ENCODE measurements around the gene CCR5AS.

The CCR5AS gene

GRCh38 chr3:46406788-46407611 lies at the start of gene CCR5AS, which contains the start of gene CCRL2:
TSS of gene CCR5AS (minus strand) at chr3:46407066.
TSS of gene CCRL2 (plus strand) at chr3:46407259. CDS start at chr3:46408080, 821 bp downstream.
- Histone ChIP-seq H3K4me3 (no peak within 1 kb of the TSS), H2AFZ (no peak within 1 kb of the TSS), H3K36me3 (replicated peaks; ENCODE audit: insufficient read depth, low read depth) (no peaks in the 10 kb centered on the region), H3K9me3 (ENCODE audit: low read depth) (no peaks in the 10 kb centered on the region), H3K27ac (peak within 1 kb of the TSS; percentile 93), H3K79me2 (no peaks in the 10 kb centered on the region), H3K4me1 (ENCODE audit: insufficient read depth) (peaks cover 14% of the 10 kb centered on the region), H3K9me2 (replicated peaks; ENCODE audit: insufficient read depth) (no peaks in the 10 kb centered on the region), H3K27me3 (peaks cover 5% of the 10 kb centered on the region), H3K4me2 (peak within 1 kb of the TSS; percentile 61), H4K20me1 (ENCODE audit: insufficient read depth, poor library complexity, severe bottlenecking) (no peaks in the 10 kb centered on the region)
- no peak for TF ChIP-seq EZH2 (IDR thresholded peaks at IDR 0.05; ENCODE audit: borderline replicate concordance)
- no peak for TF ChIP-seq EZH2phosphoT487 (IDR thresholded peaks at IDR 0.05; ENCODE audit: low read depth, severe bottlenecking, unreplicated experiment)
- no peak for TF ChIP-seq CTCF (IDR thresholded peaks at IDR 0.05; ENCODE audit: poor library complexity)
- WGBS (ENCODE audit: low lambda C conversion rate, missing lambda C conversion rate) = 59% methylated on average over 20 of the region's 20 CpGs
- DNase-seq (ENCODE audit: low spot score) = peak; percentile 66

- Histone ChIP-seq H3K36me3 (replicated peaks; ENCODE audit: insufficient read depth, low read depth) (no peaks in the 10 kb centered on the region), H3K4me2 (no peak overlapping the region), H4K20me1 (ENCODE audit: insufficient read depth, poor library complexity, severe bottlenecking) (no peaks in the 10 kb centered on the region), H3K9me3 (ENCODE audit: low read depth) (no peaks in the 10 kb centered on the region), H3K27me3 (no peaks in the 10 kb centered on the region), H3K4me1 (ENCODE audit: insufficient read depth) (no peaks in the 10 kb centered on the region), H3K9me2 (replicated peaks; ENCODE audit: insufficient read depth) (no peaks in the 10 kb centered on the region), H3K4me3 (no peak overlapping the region), H3K27ac (no peak overlapping the region), H3K79me2 (no peaks in the 10 kb centered on the region), H2AFZ (no peak overlapping the region)
- no peak for DNase-seq (ENCODE audit: low spot score)
- TF ChIP-seq EZH2 (IDR thresholded peaks at IDR 0.05; ENCODE audit: borderline replicate concordance) = no peak
- no peak for TF ChIP-seq EZH2phosphoT487 (IDR thresholded peaks at IDR 0.05; ENCODE audit: low read depth, severe bottlenecking, unreplicated experiment)
- no peak for TF ChIP-seq CTCF (IDR thresholded peaks at IDR 0.05; ENCODE audit: poor library complexity)
- 96% methylated on average over 14 of the region's 14 CpGs for WGBS (ENCODE audit: low lambda C conversion rate, missing lambda C conversion rate)
These were observed 49.3 kb upstream of the CCR5AS start for GRCh38 chr3:46456118-46456517.

GRCh38 chr3:46455231-46456115 lies 48.6 kb upstream of the CCR5AS start:
- Histone ChIP-seq H3K9me2 (replicated peaks; ENCODE audit: insufficient read depth) (no peaks in the 10 kb centered on the region), H3K36me3 (replicated peaks; ENCODE audit: insufficient read depth, low read depth) (no peaks in the 10 kb centered on the region), H3K4me2 (no peak overlapping the region), H3K79me2 (no peaks in the 10 kb centered on the region), H3K9me3 (ENCODE audit: low read depth) (no peaks in the 10 kb centered on the region), H3K27ac (no peak overlapping the region), H3K27me3 (no peaks in the 10 kb centered on the region), H4K20me1 (ENCODE audit: insufficient read depth, poor library complexity, severe bottlenecking) (no peaks in the 10 kb centered on the region), H2AFZ (no peak overlapping the region), H3K4me1 (ENCODE audit: insufficient read depth) (no peaks in the 10 kb centered on the region), H3K4me3 (no peak overlapping the region)
- DNase-seq (ENCODE audit: low spot score) = no peak
- WGBS (ENCODE audit: low lambda C conversion rate, missing lambda C conversion rate) = 91% methylated on average over 21 of the region's 21 CpGs
- TF ChIP-seq EZH2phosphoT487 (IDR thresholded peaks at IDR 0.05; ENCODE audit: low read depth, severe bottlenecking, unreplicated experiment) (no peak), EZH2 (IDR thresholded peaks at IDR 0.05; ENCODE audit: borderline replicate concordance) (no peak), CTCF (IDR thresholded peaks at IDR 0.05; ENCODE audit: poor library complexity) (no peak)

All from hepatocyte (in vitro differentiated cells).